H1 (cell line): ENCODE results near the gene RAB21. TPM values are rescaled to one million over a fixed set of nuclear protein-coding genes. Genes with fewer than 3 reads are reported as not detected.

Experiments
- BRCA1 ChIP-seq: IDR thresholded peaks from 2 replicates; pipeline ENCODE4 v1.6.1; 2012; ENCODE audit warnings: low read depth, low read length, improper control_type of control experiment
- CBX8 ChIP-seq: fragments of 300-800, 300-1000 bp; sonication (generic); IDR thresholded peaks from 2 replicates; pipeline ENCODE4 v1.7.1; 2016; ENCODE audit warnings: low read depth, low read length, borderline replicate concordance
- CTBP2 ChIP-seq: IDR thresholded peaks from 2 replicates; pipeline ENCODE4 v1.7.0; 2011; ENCODE audit warnings: borderline replicate concordance, mild to moderate bottlenecking, moderate library complexity, mixed read lengths, low read length; ENCODE audit not compliant: insufficient read depth, insufficient read length
- E2F6 ChIP-seq: IDR thresholded peaks from 2 replicates; pipeline ENCODE4 v1.6.1; 2012; ENCODE audit warnings: inconsistent platforms
- GTF2F1 ChIP-seq: IDR thresholded peaks from 2 replicates; pipeline ENCODE4 v1.6.1; 2012; ENCODE audit warnings: low read depth, low read length, improper control_type of control experiment, borderline replicate concordance
- HDAC2 ChIP-seq, 2 experiments: fragments of 300-600 bp in 1 of 2; sonication (generic) in 1 of 2; IDR thresholded peaks; 2 replicates each; pipeline ENCODE4 v1.6.1; 2011 to 2012; ENCODE audit warnings: low read depth in 2 of 2, low read length in 2 of 2, mild to moderate bottlenecking in 2 of 2, moderate library complexity in 2 of 2, borderline replicate concordance in 1 of 2, inconsistent platforms in 1 of 2
- JUN ChIP-seq: IDR thresholded peaks from 2 replicates; pipeline ENCODE4 v1.6.1; 2011; ENCODE audit warnings: low read depth, mild to moderate bottlenecking, improper control_type of control experiment, low read length
- USF2 ChIP-seq: IDR thresholded peaks from 2 replicates; pipeline ENCODE4 v1.6.1; 2011; ENCODE audit warnings: low read length, improper control_type of control experiment
- polyA plus RNA-seq, 7 experiments: library from polyadenylated mRNA; depleted of rRNA in 3 of 7; stranded (reverse) in 5 of 7; unstranded in 2 of 7; fragments of >200 nt in 5 of 7; fragments of 200-250 nt in 2 of 7; gene quantifications; 1 replicate in 5 of 7; 2 replicates in 1 of 7; 4 replicates in 1 of 7; pipeline versions ENCODE4 v1.2.1 to v1.2.3, GENCODE V29; 2011 to 2013; ENCODE audit warnings: missing spikeins in 2 of 7, mixed read lengths in 2 of 7
- total RNA-seq: library from RNA; stranded (reverse); fragmentation: NEBNext Ultra II Directional; extraction: Animal tissue kit (Norgen Biotek cat#: 25700); gene quantifications from 2 replicates; pipeline ENCODE4 v1.2.1, GENCODE V29; 2021
- TF ChIP-seq, protein P1 (sequence below): IDR thresholded peaks from 2 replicates; pipeline ENCODE4 v1.6.1; 2012; ENCODE audit warnings: low read length, inconsistent platforms

Gene RAB21
- total and polyA plus RNA-seq, 2 of the 8 experiments (the other 6 are each of a cell fraction or from before 2014, with no cell fraction given), result 1.2 to 47.2 TPM

DNA sequence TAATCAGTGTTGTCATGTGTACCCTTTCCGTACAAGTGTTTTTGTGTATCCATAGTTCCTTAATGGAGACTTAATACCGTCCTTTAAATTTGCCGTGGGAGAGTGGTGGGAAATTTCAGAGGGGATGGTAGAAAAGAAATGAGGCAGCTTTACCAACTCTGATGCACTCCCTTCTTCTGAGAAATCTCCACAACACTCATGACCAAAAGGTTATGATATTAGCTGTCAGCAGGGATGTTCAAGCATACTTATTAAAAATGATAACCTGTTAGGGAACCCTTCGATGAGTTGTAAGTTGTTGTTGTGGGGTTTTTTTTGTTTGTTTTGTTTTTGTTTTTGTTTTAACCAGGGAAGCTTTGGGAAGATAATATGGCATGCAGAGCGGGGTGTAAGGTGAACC is 12.5 kb downstream of the RAB21 start (continued):
- TF ChIP-seq, protein P1, sequence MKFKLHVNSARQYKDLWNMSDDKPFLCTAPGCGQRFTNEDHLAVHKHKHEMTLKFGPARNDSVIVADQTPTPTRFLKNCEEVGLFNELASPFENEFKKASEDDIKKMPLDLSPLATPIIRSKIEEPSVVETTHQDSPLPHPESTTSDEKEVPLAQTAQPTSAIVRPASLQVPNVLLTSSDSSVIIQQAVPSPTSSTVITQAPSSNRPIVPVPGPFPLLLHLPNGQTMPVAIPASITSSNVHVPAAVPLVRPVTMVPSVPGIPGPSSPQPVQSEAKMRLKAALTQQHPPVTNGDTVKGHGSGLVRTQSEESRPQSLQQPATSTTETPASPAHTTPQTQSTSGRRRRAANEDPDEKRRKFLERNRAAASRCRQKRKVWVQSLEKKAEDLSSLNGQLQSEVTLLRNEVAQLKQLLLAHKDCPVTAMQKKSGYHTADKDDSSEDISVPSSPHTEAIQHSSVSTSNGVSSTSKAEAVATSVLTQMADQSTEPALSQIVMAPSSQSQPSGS, result no peak
- no peak for TF ChIP-seq BRCA1
- TF ChIP-seq JUN, result no peak
- TF ChIP-seq GTF2F1, result no peak
- no peak for TF ChIP-seq HDAC2 (IDR thresholded peaks at IDR 0.05; ENCODE audit: borderline replicate concordance in 1 of 2, low read depth in 2 of 2, low read length in 2 of 2)
- no peak for TF ChIP-seq CTBP2
- no peak for TF ChIP-seq E2F6
- TF ChIP-seq USF2, result no peak
- no peak for TF ChIP-seq CBX8
